DOHH2 (cell line): Measurements from ENCODE around the gene ANO10.

Experiments used
- H3F3A ChIP-seq: fragments of 200-600 bp; sonication (generic), shearing (Covaris generic); 2 replicates; pipeline ENCODE4 v1.6.0; 2016; ENCODE audit warnings: antibody characterized with exemption, mild to moderate bottlenecking; ENCODE audit not compliant: control insufficient read depth, insufficient read depth
- H3K27ac ChIP-seq: fragments of 200-600 bp; sonication (generic); 2 replicates; pipeline ENCODE4 v1.5.1; 2014; ENCODE audit warnings: low read depth, mild to moderate bottlenecking, low read length, moderate library complexity
- H3K27me3 ChIP-seq: fragments of 200-600 bp; sonication (generic); 2 replicates; pipeline ENCODE4 v1.6.1; 2014; ENCODE audit warnings: mild to moderate bottlenecking, low read length, mixed read lengths; ENCODE audit not compliant: control insufficient read depth
- H3K36me3 ChIP-seq: fragments of 200-600 bp; sonication (generic); 2 replicates; pipeline ENCODE4 v1.6.1; 2014; ENCODE audit warnings: mild to moderate bottlenecking, low read length, moderate library complexity, mixed read lengths; ENCODE audit not compliant: control insufficient read depth
- H3K4me1 ChIP-seq: fragments of 200-600 bp; sonication (generic); 2 replicates; pipeline ENCODE4 v1.6.1; 2014; ENCODE audit warnings: mild to moderate bottlenecking, low read length, mixed read lengths; ENCODE audit not compliant: control insufficient read depth
- H3K4me2 ChIP-seq: fragments of 200-600 bp; sonication (generic); 2 replicates; pipeline ENCODE4 v1.6.0; 2014; ENCODE audit warnings: mild to moderate bottlenecking, low read length, moderate library complexity
- H3K4me3 ChIP-seq: fragments of 200-600 bp; sonication (generic); 2 replicates; pipeline ENCODE4 v1.5.1; 2014; ENCODE audit warnings: mild to moderate bottlenecking, low read length, mixed read lengths
- H3K79me2 ChIP-seq: fragments of 200-600 bp; sonication (generic); 2 replicates; pipeline ENCODE4 v1.6.1; 2014; ENCODE audit warnings: mild to moderate bottlenecking, low read length, mixed read lengths; ENCODE audit not compliant: control insufficient read depth
- H3K9me2 ChIP-seq: fragments of 200-600 bp; sonication (generic); replicated peaks from 2 replicates; pipeline ENCODE4 v1.6.1; 2014; ENCODE audit warnings: mild to moderate bottlenecking, low read length, mixed read lengths; ENCODE audit not compliant: control insufficient read depth
- H3K9me3 ChIP-seq: fragments of 200-600 bp; sonication (generic); 2 replicates; pipeline ENCODE4 v1.6.1; 2014; ENCODE audit warnings: antibody characterized with exemption, low read length, mixed read lengths; ENCODE audit not compliant: control insufficient read depth, insufficient read depth
- H4K20me1 ChIP-seq: fragments of 200-600 bp; sonication (generic); 2 replicates; pipeline ENCODE4 v1.6.0; 2014; ENCODE audit warnings: low read depth, mild to moderate bottlenecking, antibody characterized with exemption, low read length, moderate library complexity; ENCODE audit not compliant: control insufficient read depth, insufficient read depth
- CTCF ChIP-seq: fragments of 200-600 bp; sonication (generic); IDR thresholded peaks from one replicate; pipeline ENCODE4 v1.5.1; 2014; ENCODE audit warnings: antibody characterized with exemption, mild to moderate bottlenecking, low read depth, low read length; ENCODE audit not compliant: poor library complexity, severe bottlenecking
- EZH2phosphoT487 ChIP-seq: fragments of 200-600 bp; sonication (generic); IDR thresholded peaks from 2 replicates; pipeline ENCODE4 v1.6.1; 2017; ENCODE audit warnings: borderline replicate concordance, mild to moderate bottlenecking, antibody characterized with exemption, low read length, moderate library complexity, mixed read lengths

ANO10 gene

GRCh38 chr3:43542328-43543043 lies 79.3 kb downstream of the ANO10 start:
- Histone ChIP-seq H3K79me2 (no peaks in the 10 kb centered on the region), H3K36me3 (no peaks in the 10 kb centered on the region), H3K4me1 (no peaks in the 10 kb centered on the region), H3F3A (no peaks in the 10 kb centered on the region), H3K9me2 (no peaks in the 10 kb centered on the region), H4K20me1 (no peaks in the 10 kb centered on the region), H3K4me2 (no peak overlapping the region), H3K4me3 (no peak overlapping the region), H3K9me3 (no peaks in the 10 kb centered on the region), H3K27me3 (peaks cover 24% of the 10 kb centered on the region), H3K27ac (no peak overlapping the region)
- TF ChIP-seq EZH2phosphoT487 (no peak), CTCF (no peak)

- H3K9me2 ChIP-seq = no peaks in the 10 kb centered on the region
- H3K36me3 ChIP-seq = no peaks in the 10 kb centered on the region
- no peak overlapping the region for H3K4me2 ChIP-seq
- peaks cover 34% of the 10 kb centered on the region for H3K27me3 ChIP-seq
- TF ChIP-seq CTCF = no peak
- no peak for TF ChIP-seq EZH2phosphoT487
- no peaks in the 10 kb centered on the region for H3F3A ChIP-seq
- H3K4me3 ChIP-seq = no peak overlapping the region
- no peaks in the 10 kb centered on the region for H3K4me1 ChIP-seq
- no peaks in the 10 kb centered on the region for H4K20me1 ChIP-seq
- H3K9me3 ChIP-seq = no peaks in the 10 kb centered on the region
- H3K79me2 ChIP-seq = no peaks in the 10 kb centered on the region
- H3K27ac ChIP-seq = no peak overlapping the region
Measured at GRCh38 chr3:43540624-43541023, 81.2 kb downstream of the ANO10 start.

DNA sequence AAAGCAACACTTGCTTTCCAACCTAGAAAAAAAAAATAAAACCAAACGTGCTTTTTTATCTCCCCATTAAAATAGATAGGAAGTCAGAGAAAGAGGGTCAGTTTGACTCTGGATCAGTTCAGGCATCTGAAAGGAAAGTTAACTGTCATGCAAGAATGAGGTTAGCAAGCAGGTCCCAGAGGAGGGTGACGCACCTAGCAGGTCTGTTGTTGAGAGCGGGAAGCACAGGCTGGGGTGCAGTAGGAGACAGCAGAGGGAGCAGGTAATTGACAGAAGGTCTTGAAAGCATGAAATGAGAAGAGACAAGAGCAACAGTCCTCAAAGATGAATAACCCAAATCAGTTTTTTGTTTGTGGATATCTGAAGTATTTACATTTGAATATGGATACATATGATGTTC lies 82.5 kb downstream of the ANO10 start:
- Histone ChIP-seq H4K20me1 (no peaks in the 10 kb centered on the region), H3F3A (no peaks in the 10 kb centered on the region), H3K79me2 (no peaks in the 10 kb centered on the region), H3K36me3 (no peaks in the 10 kb centered on the region), H3K4me1 (no peaks in the 10 kb centered on the region), H3K27me3 (peaks cover 34% of the 10 kb centered on the region), H3K9me2 (no peaks in the 10 kb centered on the region), H3K27ac (no peak overlapping the region), H3K4me2 (no peak overlapping the region), H3K9me3 (no peaks in the 10 kb centered on the region), H3K4me3 (no peak overlapping the region)
- TF ChIP-seq EZH2phosphoT487 = no peak
- TF ChIP-seq CTCF = no peak
